HL-60 (cell line): Measurements from ENCODE around the gene IQCE.

Experiments
- DNase-seq, 2 experiments: peaks; one replicate each; pipeline ENCODE4 v3.0.0-alpha.2; 2010 to 2020; ENCODE audit warnings: low read depth in 1 of 2, low spot score in 1 of 2
- H3K27ac ChIP-seq: fragments of 250-450 bp; sonication (Bioruptor Pico); replicated peaks from 2 replicates; pipeline ENCODE4 v1.5.1; 2020; ENCODE audit warnings: mild to moderate bottlenecking, moderate library complexity
- H3K27me3 ChIP-seq: fragments of 250-450 bp; sonication (Bioruptor Pico); 2 replicates; pipeline ENCODE4 v1.5.1; 2021; ENCODE audit warnings: mild to moderate bottlenecking, moderate library complexity; ENCODE audit not compliant: insufficient read depth, poor library complexity, severe bottlenecking
- H3K4me3 ChIP-seq: replicated peaks from 2 replicates; pipeline ENCODE4 v1.5.1; 2011; ENCODE audit warnings: mild to moderate bottlenecking, control low read depth, low read length; ENCODE audit not compliant: insufficient read depth
- GABPA ChIP-seq: IDR thresholded peaks from 2 replicates; pipeline ENCODE4 v1.6.1; 2012; ENCODE audit warnings: low read depth
- POLR2AphosphoS5 ChIP-seq: IDR thresholded peaks from 2 replicates; pipeline ENCODE4 v1.6.1; 2012; ENCODE audit warnings: low read depth
- SPI1 ChIP-seq: IDR thresholded peaks from 2 replicates; pipeline ENCODE4 v1.6.1; 2012; ENCODE audit warnings: low read depth, mild to moderate bottlenecking, borderline replicate concordance
- TF ChIP-seq, protein P1 (sequence below): IDR thresholded peaks from 2 replicates; pipeline ENCODE4 v1.6.1; 2012; ENCODE audit warnings: low read depth; ENCODE audit not compliant: insufficient replicate concordance
- TF ChIP-seq, protein P2 (sequence below): IDR thresholded peaks from one replicate; pipeline ENCODE4 v1.5.1; 2011; ENCODE audit warnings: low read length, control low read depth, inconsistent platforms; ENCODE audit not compliant: insufficient read depth

IQCE gene

DNA sequence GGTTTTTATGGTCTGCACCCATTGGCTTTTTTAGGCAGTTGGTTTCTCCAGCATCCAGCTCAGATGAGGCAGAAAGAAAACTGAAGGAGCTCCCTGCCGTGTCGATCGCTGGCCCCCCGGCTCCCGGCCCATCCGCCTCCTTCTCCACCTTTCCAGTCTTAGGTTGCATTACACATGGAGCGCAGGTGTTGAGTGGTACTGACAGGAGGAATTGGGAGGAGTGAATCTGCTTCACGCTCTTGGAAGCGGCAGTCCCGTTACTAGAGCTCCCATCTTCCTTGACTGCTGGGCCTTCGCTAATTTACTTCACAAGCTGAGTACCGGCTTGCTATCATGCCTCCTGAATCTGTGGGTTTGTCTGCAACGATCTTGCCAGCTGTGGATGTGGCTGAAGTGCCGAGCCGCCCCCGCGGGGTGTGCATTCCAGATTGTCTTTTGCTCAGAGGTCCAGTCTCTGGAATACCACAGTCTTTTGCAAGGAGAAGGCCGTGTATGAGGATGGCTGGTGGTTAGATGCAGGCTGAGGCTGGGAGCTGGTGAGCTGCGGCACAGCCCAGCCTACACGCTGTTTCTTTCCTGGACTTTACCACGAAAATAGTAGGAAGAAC, 17.1 kb downstream of the IQCE start:
- TF ChIP-seq, protein P1, sequence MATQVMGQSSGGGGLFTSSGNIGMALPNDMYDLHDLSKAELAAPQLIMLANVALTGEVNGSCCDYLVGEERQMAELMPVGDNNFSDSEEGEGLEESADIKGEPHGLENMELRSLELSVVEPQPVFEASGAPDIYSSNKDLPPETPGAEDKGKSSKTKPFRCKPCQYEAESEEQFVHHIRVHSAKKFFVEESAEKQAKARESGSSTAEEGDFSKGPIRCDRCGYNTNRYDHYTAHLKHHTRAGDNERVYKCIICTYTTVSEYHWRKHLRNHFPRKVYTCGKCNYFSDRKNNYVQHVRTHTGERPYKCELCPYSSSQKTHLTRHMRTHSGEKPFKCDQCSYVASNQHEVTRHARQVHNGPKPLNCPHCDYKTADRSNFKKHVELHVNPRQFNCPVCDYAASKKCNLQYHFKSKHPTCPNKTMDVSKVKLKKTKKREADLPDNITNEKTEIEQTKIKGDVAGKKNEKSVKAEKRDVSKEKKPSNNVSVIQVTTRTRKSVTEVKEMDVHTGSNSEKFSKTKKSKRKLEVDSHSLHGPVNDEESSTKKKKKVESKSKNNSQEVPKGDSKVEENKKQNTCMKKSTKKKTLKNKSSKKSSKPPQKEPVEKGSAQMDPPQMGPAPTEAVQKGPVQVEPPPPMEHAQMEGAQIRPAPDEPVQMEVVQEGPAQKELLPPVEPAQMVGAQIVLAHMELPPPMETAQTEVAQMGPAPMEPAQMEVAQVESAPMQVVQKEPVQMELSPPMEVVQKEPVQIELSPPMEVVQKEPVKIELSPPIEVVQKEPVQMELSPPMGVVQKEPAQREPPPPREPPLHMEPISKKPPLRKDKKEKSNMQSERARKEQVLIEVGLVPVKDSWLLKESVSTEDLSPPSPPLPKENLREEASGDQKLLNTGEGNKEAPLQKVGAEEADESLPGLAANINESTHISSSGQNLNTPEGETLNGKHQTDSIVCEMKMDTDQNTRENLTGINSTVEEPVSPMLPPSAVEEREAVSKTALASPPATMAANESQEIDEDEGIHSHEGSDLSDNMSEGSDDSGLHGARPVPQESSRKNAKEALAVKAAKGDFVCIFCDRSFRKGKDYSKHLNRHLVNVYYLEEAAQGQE, result no peak
- TF ChIP-seq SPI1 (no peak), GABPA (no peak), POLR2AphosphoS5 (no peak)
- TF ChIP-seq, protein P2, sequence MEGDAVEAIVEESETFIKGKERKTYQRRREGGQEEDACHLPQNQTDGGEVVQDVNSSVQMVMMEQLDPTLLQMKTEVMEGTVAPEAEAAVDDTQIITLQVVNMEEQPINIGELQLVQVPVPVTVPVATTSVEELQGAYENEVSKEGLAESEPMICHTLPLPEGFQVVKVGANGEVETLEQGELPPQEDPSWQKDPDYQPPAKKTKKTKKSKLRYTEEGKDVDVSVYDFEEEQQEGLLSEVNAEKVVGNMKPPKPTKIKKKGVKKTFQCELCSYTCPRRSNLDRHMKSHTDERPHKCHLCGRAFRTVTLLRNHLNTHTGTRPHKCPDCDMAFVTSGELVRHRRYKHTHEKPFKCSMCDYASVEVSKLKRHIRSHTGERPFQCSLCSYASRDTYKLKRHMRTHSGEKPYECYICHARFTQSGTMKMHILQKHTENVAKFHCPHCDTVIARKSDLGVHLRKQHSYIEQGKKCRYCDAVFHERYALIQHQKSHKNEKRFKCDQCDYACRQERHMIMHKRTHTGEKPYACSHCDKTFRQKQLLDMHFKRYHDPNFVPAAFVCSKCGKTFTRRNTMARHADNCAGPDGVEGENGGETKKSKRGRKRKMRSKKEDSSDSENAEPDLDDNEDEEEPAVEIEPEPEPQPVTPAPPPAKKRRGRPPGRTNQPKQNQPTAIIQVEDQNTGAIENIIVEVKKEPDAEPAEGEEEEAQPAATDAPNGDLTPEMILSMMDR, result no peak
- Histone ChIP-seq H3K27me3 (no peaks in the 10 kb centered on the region), H3K4me3 (no peak overlapping the region), H3K27ac (no peak overlapping the region)
- DNase-seq, result no peak

DNA sequence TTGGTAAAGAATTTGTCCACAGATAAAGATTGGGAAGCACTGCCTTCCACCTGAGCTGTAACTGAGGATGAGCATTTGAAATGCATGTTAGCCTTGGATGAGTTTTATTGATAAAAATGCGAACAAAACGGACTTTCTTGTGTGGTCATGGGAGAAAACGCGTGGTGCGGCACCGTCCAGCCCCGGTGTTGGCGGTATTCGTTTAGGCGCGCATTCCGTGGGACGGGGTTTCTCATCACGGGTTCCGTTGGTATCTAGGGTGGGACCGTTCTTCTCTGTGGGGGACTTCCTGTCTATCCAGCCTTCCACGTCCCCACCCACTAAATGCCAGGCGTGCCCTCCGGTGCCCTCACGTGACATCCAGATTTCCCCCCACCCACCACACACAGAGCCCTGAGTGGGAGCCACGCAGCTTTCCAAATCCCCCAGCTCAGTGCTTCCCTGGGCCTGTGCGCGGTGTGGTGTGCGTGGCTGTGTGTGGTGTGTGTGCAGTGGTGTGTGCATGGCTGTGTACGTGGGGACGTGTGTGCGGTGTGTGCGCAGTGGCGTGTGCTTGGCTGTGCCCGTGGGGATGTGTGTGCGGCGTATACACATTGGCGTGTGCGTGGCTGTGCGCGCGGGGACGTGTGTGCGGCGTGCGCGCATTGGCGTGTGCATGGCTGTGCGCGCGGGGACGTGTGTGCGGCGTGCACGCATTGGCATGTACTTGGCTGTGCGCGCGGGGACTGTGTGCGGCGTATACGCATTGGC, 18.1 kb downstream of the IQCE start:
- no peak for DNase-seq
- TF ChIP-seq GABPA (no peak), SPI1 (no peak)
- TF ChIP-seq, protein P2, result no peak
- TF ChIP-seq, protein P1, result no peak
- H3K27ac ChIP-seq, result no peak overlapping the region
- no peak overlapping the region for H3K4me3 ChIP-seq
- no peaks in the 10 kb centered on the region for H3K27me3 ChIP-seq

DNA sequence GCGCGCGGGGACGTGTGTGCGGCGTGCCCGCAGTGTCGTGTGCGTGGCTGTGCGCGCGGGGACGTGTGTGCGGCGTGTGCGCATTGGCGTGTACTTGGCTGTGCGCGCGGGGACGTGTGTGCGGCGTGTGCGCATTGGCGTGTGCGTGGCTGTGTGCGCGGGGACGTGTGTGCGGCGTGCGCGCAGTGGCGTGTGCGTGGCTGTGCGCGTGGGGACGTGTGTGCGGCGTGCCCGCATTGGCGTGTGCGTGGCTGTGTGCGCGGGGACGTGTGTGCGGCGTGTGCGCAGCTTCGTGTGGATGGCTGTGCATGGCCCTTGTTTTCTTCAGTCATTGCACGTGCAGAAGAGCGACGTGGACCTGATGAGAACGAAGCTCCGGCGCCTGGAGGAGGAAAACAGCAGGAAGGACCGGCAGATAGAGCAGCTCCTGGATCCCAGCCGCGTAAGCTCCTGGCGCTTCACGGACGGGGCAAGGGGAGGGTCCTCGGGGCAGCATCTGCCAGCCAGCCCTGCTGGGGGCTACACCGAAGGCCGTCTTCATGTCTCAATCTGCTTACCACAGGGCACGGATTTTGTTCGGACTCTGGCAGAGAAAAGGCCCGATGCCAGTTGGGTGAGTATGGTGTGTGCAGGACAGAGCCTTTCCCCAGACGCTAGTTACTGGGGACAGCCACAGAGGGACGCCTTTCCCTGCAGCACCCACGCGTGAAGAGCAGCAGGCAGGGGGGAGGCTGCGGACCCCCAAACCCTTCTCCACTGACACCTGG, 19.3 kb downstream of the IQCE start:
- Histone ChIP-seq H3K27ac (no peak overlapping the region), H3K27me3 (no peaks in the 10 kb centered on the region), H3K4me3 (no peak overlapping the region)
- no peak for DNase-seq
- TF ChIP-seq, protein P2, result no peak
- TF ChIP-seq SPI1 (no peak), GABPA (no peak), POLR2AphosphoS5 (no peak)
- TF ChIP-seq, protein P1, result no peak
